HepG2 (cell line): Measurements from ENCODE around the gene ANKRD55. TPM values are rescaled to one million over a fixed set of nuclear protein-coding genes. Genes with fewer than 3 reads are reported as not detected.

Experiments
- BHLHE40 ChIP-seq: IDR thresholded peaks from 2 replicates; pipeline ENCODE4 v1.6.1; 2011; ENCODE audit warnings: low read length, improper control_type of control experiment
- FOSL2 ChIP-seq: sonication (generic); formaldehyde crosslinking; IDR thresholded peaks from 2 replicates; pipeline ENCODE4 v1.4.0; 2020; ENCODE audit warnings: missing genetic modification reagents
- GATAD1 ChIP-seq: IDR thresholded peaks from 2 replicates; pipeline ENCODE4 v1.6.1; 2016; ENCODE audit warnings: missing genetic modification reagents, missing compliant biosample characterization
- GATAD2A ChIP-seq: IDR thresholded peaks from 2 replicates; pipeline ENCODE4 v1.6.1; 2016
- GFI1 ChIP-seq: sonication (generic); formaldehyde crosslinking; IDR thresholded peaks from 2 replicates; pipeline ENCODE4 v1.5.0; 2020; ENCODE audit warnings: missing genetic modification reagents, mild to moderate bottlenecking, borderline replicate concordance
- GTF3A ChIP-seq: sonication (generic); formaldehyde crosslinking; conservative IDR thresholded peaks from 2 replicates; pipeline ENCODE4 v1.4.0; 2020; ENCODE audit warnings: mild to moderate bottlenecking, missing genetic modification reagents
- KDM3A ChIP-seq: IDR thresholded peaks from 2 replicates; pipeline ENCODE4 v1.6.1; 2018; ENCODE audit warnings: low read depth, missing compliant biosample characterization
- PREB ChIP-seq: sonication (generic); formaldehyde crosslinking; IDR thresholded peaks from 2 replicates; pipeline ENCODE4 v1.4.0; 2020; ENCODE audit warnings: missing genetic modification reagents
- RXRA ChIP-seq: sonication (generic); formaldehyde crosslinking; IDR thresholded peaks from 2 replicates; pipeline ENCODE4 v1.5.1; 2020; ENCODE audit warnings: missing genetic modification reagents
- SNAI1 ChIP-seq: sonication (generic); formaldehyde crosslinking; IDR thresholded peaks from 2 replicates; pipeline ENCODE4 v1.5.0; 2020; ENCODE audit warnings: mild to moderate bottlenecking, missing genetic modification reagents, borderline replicate concordance
- SSRP1 ChIP-seq: IDR thresholded peaks from 2 replicates; pipeline ENCODE4 v1.6.1; 2016; ENCODE audit warnings: control low read depth
- XBP1 ChIP-seq: sonication (generic); formaldehyde crosslinking; IDR thresholded peaks from 2 replicates; pipeline ENCODE4 v1.5.0; 2020; ENCODE audit warnings: missing genetic modification reagents
- ZBTB46 ChIP-seq: sonication (generic); formaldehyde crosslinking; IDR thresholded peaks from 2 replicates; pipeline ENCODE4 v1.4.0; 2020; ENCODE audit warnings: mild to moderate bottlenecking, missing genetic modification reagents, borderline replicate concordance
- ZBTB7B ChIP-seq: sonication (generic); formaldehyde crosslinking; IDR thresholded peaks from 2 replicates; pipeline ENCODE4 v1.4.0; 2020; ENCODE audit warnings: missing genetic modification reagents
- ZFP91 ChIP-seq: sonication (generic); formaldehyde crosslinking; IDR thresholded peaks from 2 replicates; pipeline ENCODE4 v1.9.0; 2022; ENCODE audit warnings: missing genetic modification reagents, mild to moderate bottlenecking, borderline replicate concordance
- ZMYM4 ChIP-seq: sonication (generic); formaldehyde crosslinking; IDR thresholded peaks from 2 replicates; pipeline ENCODE4 v1.8.1; 2023; ENCODE audit warnings: mild to moderate bottlenecking, missing genetic modification reagents
- ZNF225 ChIP-seq: sonication (generic); formaldehyde crosslinking; IDR thresholded peaks from 2 replicates; pipeline ENCODE4 v1.4.0; 2020; ENCODE audit warnings: mild to moderate bottlenecking, missing genetic modification reagents
- ZNF281 ChIP-seq: sonication (generic); formaldehyde crosslinking; IDR thresholded peaks from 2 replicates; pipeline ENCODE4 v1.4.0; 2020; ENCODE audit warnings: missing genetic modification reagents, borderline replicate concordance
- ZNF33A ChIP-seq: sonication (generic); formaldehyde crosslinking; IDR thresholded peaks from 2 replicates; pipeline ENCODE4 v1.5.1; 2020; ENCODE audit warnings: missing genetic modification reagents, mild to moderate bottlenecking, moderate library complexity, borderline replicate concordance
- ZNF33B ChIP-seq: sonication (generic); formaldehyde crosslinking; IDR thresholded peaks from 2 replicates; pipeline ENCODE4 v1.5.1; 2020; ENCODE audit warnings: mild to moderate bottlenecking, missing genetic modification reagents
- ZNF34 ChIP-seq: sonication (generic); formaldehyde crosslinking; IDR thresholded peaks from 2 replicates; pipeline ENCODE4 v1.4.0; 2020; ENCODE audit warnings: mild to moderate bottlenecking, missing genetic modification reagents, borderline replicate concordance
- ZNF564 ChIP-seq: sonication (generic); formaldehyde crosslinking; IDR thresholded peaks from 2 replicates; pipeline ENCODE4 v1.8.1; 2023; ENCODE audit warnings: mild to moderate bottlenecking, missing genetic modification reagents
- ZSCAN5A ChIP-seq: sonication (generic); formaldehyde crosslinking; IDR thresholded peaks from 2 replicates; pipeline ENCODE4 v1.8.0; 2022; ENCODE audit warnings: mild to moderate bottlenecking, missing genetic modification reagents, borderline replicate concordance
- polyA plus RNA-seq, 8 experiments: library from polyadenylated mRNA; depleted of rRNA in 3 of 8; stranded (reverse) in 7 of 8; unstranded in 1 of 8; fragments of >200 nt; fragmentation: Illumina TruSeq in 4 of 8; extraction: Trizol in 4 of 8; gene quantifications; 2 replicates each; pipeline versions ENCODE4 v1.2.1 to v1.2.3, GENCODE V29; 2011 to 2016; ENCODE audit warnings: low read depth in 4 of 8, missing spikeins in 1 of 8, mixed read lengths in 1 of 8; ENCODE audit not compliant: insufficient read depth in 1 of 8
- total RNA-seq, 5 experiments: library from RNA; depleted of rRNA; stranded (reverse); fragments of >200 nt; fragmentation: Illumina TruSeq; extraction: Trizol; gene quantifications; 2 replicates each; pipeline ENCODE4 v1.2.3, GENCODE V29; 2016; ENCODE audit warnings: low read depth in 1 of 5

ANKRD55 gene
- total and polyA plus RNA-seq, 2 of the 13 experiments (the other 11 are each of a cell fraction or from before 2014, with no cell fraction given), result 0.11 to 0.28 TPM

- TF ChIP-seq PREB, result no peak
- no peak for TF ChIP-seq ZBTB7B (CRISPR knock-in tag)
- no peak for TF ChIP-seq ZNF564 (CRISPR knock-in tag)
- TF ChIP-seq SNAI1 (CRISPR knock-in tag), result no peak
- TF ChIP-seq RXRA (CRISPR knock-in tag), result no peak
- TF ChIP-seq GATAD2A, result 0 out of 2 replicates have a peak, but pooled peaks have one; percentile 19
- TF ChIP-seq SSRP1 (CRISPR knock-in tag), result no peak
- no peak for TF ChIP-seq ZNF33B
- no peak for TF ChIP-seq GTF3A
- TF ChIP-seq XBP1 (CRISPR knock-in tag), result no peak
- peak; percentile 22; the same call in 1 of the 2 replicates for TF ChIP-seq FOSL2 (CRISPR knock-in tag)
- no peak for TF ChIP-seq ZSCAN5A (CRISPR knock-in tag)
- TF ChIP-seq KDM3A, result no peak
- no peak for TF ChIP-seq ZBTB46 (CRISPR knock-in tag)
- no peak for TF ChIP-seq ZNF33A (CRISPR knock-in tag)
- TF ChIP-seq ZNF225 (CRISPR knock-in tag), result no peak
- no peak for TF ChIP-seq ZFP91
- TF ChIP-seq ZMYM4 (CRISPR knock-in tag), result peak; percentile 63
- no peak for TF ChIP-seq ZNF281
- TF ChIP-seq GATAD1 (CRISPR knock-in tag), result no peak
- TF ChIP-seq BHLHE40, result no peak
- TF ChIP-seq GFI1 (CRISPR knock-in tag), result no peak
- no peak for TF ChIP-seq ZNF34
Measured at GRCh38 chr5:56264417-56265025, 31.4 kb upstream of the ANKRD55 start (continued).
